HG02588 (cell line): ENCODE results near the gene SEZ6.

ENCODE experiments used
- ATAC-seq: cut with Tn5 transposase; IDR thresholded peaks from one replicate; pipeline ENCODE4 v1.9.1; 2021; ENCODE audit warnings: mild to moderate bottlenecking, moderate library complexity; ENCODE audit not compliant: unreplicated experiment

The SEZ6 gene

GRCh38 chr17:28907709-28908475 is 97.9 kb downstream of the SEZ6 start:
- no peak for ATAC-seq

- ATAC-seq, result no peak
Measured at GRCh38 chr17:28906706-28907438, 99.0 kb downstream of the SEZ6 start.

- no peak for ATAC-seq
Measured at GRCh38 chr17:28906276-28906675, 99.6 kb downstream of the SEZ6 start.
